HepG2 (cell line): Measurements from ENCODE around the gene IER5L. TPM values are rescaled to one million over a fixed set of nuclear protein-coding genes. Genes with fewer than 3 reads are reported as not detected.
A peak's percentile ranks its signal among the peaks of the same experiment; 100 is the strongest.

ENCODE experiments used
- ATF7-NPFF ChIP-seq: sonication (generic); formaldehyde crosslinking; IDR thresholded peaks from 2 replicates; pipeline ENCODE4 v1.8.1; 2023; ENCODE audit warnings: mild to moderate bottlenecking, low read depth, missing genetic modification reagents, moderate library complexity
- CREB1 ChIP-seq, 2 experiments: fragments of 450-650 bp in 1 of 2; IDR thresholded peaks; 2 replicates each; pipeline ENCODE4 v1.6.1; 2016 to 2017; ENCODE audit warnings: control low read depth in 1 of 2, mild to moderate bottlenecking in 1 of 2, missing compliant biosample characterization in 1 of 2, missing genetic modification characterization in 1 of 2
- EED ChIP-seq: sonication (generic); formaldehyde crosslinking; IDR thresholded peaks from 2 replicates; pipeline ENCODE4 v1.5.0; 2020; ENCODE audit warnings: mild to moderate bottlenecking, missing genetic modification reagents
- FOXC1 ChIP-seq: sonication (generic); formaldehyde crosslinking; IDR thresholded peaks from 2 replicates; pipeline ENCODE4 v1.8.0; 2022; ENCODE audit warnings: mild to moderate bottlenecking, missing genetic modification reagents, borderline replicate concordance
- FUBP1 ChIP-seq: sonication (generic); formaldehyde crosslinking; IDR thresholded peaks from 2 replicates; pipeline ENCODE4 v1.5.1; 2020; ENCODE audit warnings: missing genetic modification reagents, mild to moderate bottlenecking, borderline replicate concordance
- HMGXB4 ChIP-seq, 2 experiments: sonication (generic) in 1 of 2; formaldehyde crosslinking in 1 of 2; IDR thresholded peaks; 2 replicates each; pipeline versions ENCODE4 v1.4.0 to v1.6.1; 2018 to 2020; ENCODE audit warnings: missing genetic modification reagents in 2 of 2, borderline replicate concordance in 1 of 2, low read depth in 1 of 2, mild to moderate bottlenecking in 1 of 2, missing biosample characterization in 1 of 2
- MIER2 ChIP-seq: IDR thresholded peaks from 2 replicates; pipeline ENCODE4 v1.6.1; 2016; ENCODE audit warnings: missing biosample characterization, missing genetic modification reagents
- MLLT10 ChIP-seq: sonication (generic); formaldehyde crosslinking; IDR thresholded peaks from 2 replicates; pipeline ENCODE4 v1.4.0; 2020; ENCODE audit warnings: missing genetic modification reagents
- MXI1 ChIP-seq: IDR thresholded peaks from 3 replicates; pipeline ENCODE4 v1.6.1; 2012; ENCODE audit warnings: low read depth, low read length, inconsistent platforms, borderline replicate concordance
- POGZ ChIP-seq: sonication (generic); formaldehyde crosslinking; IDR thresholded peaks from 2 replicates; pipeline ENCODE4 v1.4.0; 2020; ENCODE audit warnings: mild to moderate bottlenecking, missing genetic modification reagents
- POLR2A ChIP-seq, 2 experiments: IDR thresholded peaks; 2 replicates each; pipeline ENCODE4 v1.6.1; 2011; ENCODE audit warnings: low read depth in 2 of 2, low read length in 2 of 2, mild to moderate bottlenecking in 1 of 2, moderate library complexity in 1 of 2; ENCODE audit not compliant: insufficient read depth in 1 of 2
- SMARCE1 ChIP-seq: fragments of 450-650 bp; IDR thresholded peaks from 2 replicates; pipeline ENCODE4 v1.6.1; 2017; ENCODE audit warnings: borderline replicate concordance
- SRF ChIP-seq: IDR thresholded peaks from 2 replicates; pipeline ENCODE4 v1.6.1; 2011; ENCODE audit warnings: mild to moderate bottlenecking, low read depth, low read length, moderate library complexity
- TRIM24 ChIP-seq: sonication (generic); formaldehyde crosslinking; IDR thresholded peaks from 2 replicates; pipeline ENCODE4 v1.8.0; 2022; ENCODE audit warnings: mild to moderate bottlenecking, missing genetic modification reagents
- ZBTB1 ChIP-seq: sonication (generic); formaldehyde crosslinking; IDR thresholded peaks from 2 replicates; pipeline ENCODE4 v1.4.0; 2020; ENCODE audit warnings: missing genetic modification reagents, borderline replicate concordance
- ZNF121 ChIP-seq: sonication (generic); formaldehyde crosslinking; IDR thresholded peaks from 2 replicates; pipeline ENCODE4 v1.5.0; 2020; ENCODE audit warnings: mild to moderate bottlenecking, missing genetic modification reagents
- ZNF343 ChIP-seq: sonication (generic); formaldehyde crosslinking; IDR thresholded peaks from 2 replicates; pipeline ENCODE4 v1.4.0; 2020; ENCODE audit warnings: mild to moderate bottlenecking, missing genetic modification reagents
- ZNF563 ChIP-seq: sonication (generic); formaldehyde crosslinking; IDR thresholded peaks from 2 replicates; pipeline ENCODE4 v1.8.0; 2022; ENCODE audit warnings: mild to moderate bottlenecking, moderate library complexity, missing genetic modification reagents
- ZNF567 ChIP-seq: sonication (generic); formaldehyde crosslinking; IDR thresholded peaks from 2 replicates; pipeline ENCODE4 v1.8.1; 2023; ENCODE audit warnings: mild to moderate bottlenecking, missing genetic modification reagents, borderline replicate concordance
- ZNF749 ChIP-seq: sonication (generic); formaldehyde crosslinking; IDR thresholded peaks from 2 replicates; pipeline ENCODE4 v1.8.0; 2022; ENCODE audit warnings: mild to moderate bottlenecking, missing genetic modification reagents, moderate library complexity, borderline replicate concordance
- ZNF788 ChIP-seq: sonication (generic); formaldehyde crosslinking; IDR thresholded peaks from 2 replicates; pipeline ENCODE4 v1.5.0; 2020; ENCODE audit warnings: mild to moderate bottlenecking, missing genetic modification reagents, borderline replicate concordance
- polyA plus RNA-seq, 8 experiments: library from polyadenylated mRNA; depleted of rRNA in 3 of 8; stranded (reverse) in 7 of 8; unstranded in 1 of 8; fragments of >200 nt; fragmentation: Illumina TruSeq in 4 of 8; extraction: Trizol in 4 of 8; gene quantifications; 2 replicates each; pipeline versions ENCODE4 v1.2.1 to v1.2.3, GENCODE V29; 2011 to 2016; ENCODE audit warnings: low read depth in 4 of 8, missing spikeins in 1 of 8, mixed read lengths in 1 of 8; ENCODE audit not compliant: insufficient read depth in 1 of 8
- total RNA-seq, 5 experiments: library from RNA; depleted of rRNA; stranded (reverse); fragments of >200 nt; fragmentation: Illumina TruSeq; extraction: Trizol; gene quantifications; 2 replicates each; pipeline ENCODE4 v1.2.3, GENCODE V29; 2016; ENCODE audit warnings: low read depth in 1 of 5
- TF ChIP-seq, protein P1 (sequence below): sonication (generic); formaldehyde crosslinking; IDR thresholded peaks from 2 replicates; pipeline ENCODE4 v1.4.0; 2020; ENCODE audit warnings: mild to moderate bottlenecking, low read depth, missing genetic modification reagents
- TF ChIP-seq, protein P2 (sequence below): fragments of 450-650 bp; IDR thresholded peaks from 2 replicates; pipeline ENCODE4 v1.6.1; 2017; ENCODE audit warnings: mild to moderate bottlenecking

Gene IER5L
- total and polyA plus RNA-seq, 2 of the 13 experiments (the other 11 are each of a cell fraction or from before 2014, with no cell fraction given): 1.8 to 3.3 TPM

DNA sequence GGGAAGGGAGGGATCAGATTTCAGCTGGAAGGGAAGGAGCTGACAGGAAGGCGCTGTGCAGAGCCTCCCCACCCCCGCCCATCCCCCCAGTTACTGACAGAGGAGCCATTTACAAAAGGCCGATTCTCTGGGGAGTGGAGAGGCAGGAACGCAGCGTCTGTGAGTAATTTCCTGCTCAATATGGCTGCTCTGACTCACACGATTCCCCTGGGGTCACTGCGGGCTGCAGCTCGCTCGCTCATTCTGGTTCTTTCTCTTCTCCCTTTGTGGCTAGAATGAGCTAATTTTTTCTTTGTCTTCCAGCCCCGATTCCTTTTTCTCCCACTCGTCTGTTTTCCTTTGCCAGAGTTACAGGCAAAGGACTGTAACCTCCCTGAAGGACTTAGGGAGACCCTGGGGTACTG is 38.1 kb downstream of the IER5L start (continued):
- TF ChIP-seq TRIM24 (CRISPR knock-in tag): no peak
- TF ChIP-seq MXI1: peak; percentile 53; the same call in 1 of the 3 replicates
- no peak for TF ChIP-seq POGZ (CRISPR knock-in tag)
- no peak for TF ChIP-seq ATF7-NPFF (CRISPR knock-in tag)
- TF ChIP-seq FUBP1 (CRISPR knock-in tag): no peak
- TF ChIP-seq ZNF121: no peak
- no peak for TF ChIP-seq ZNF343 (CRISPR knock-in tag)
- TF ChIP-seq, protein P1, sequence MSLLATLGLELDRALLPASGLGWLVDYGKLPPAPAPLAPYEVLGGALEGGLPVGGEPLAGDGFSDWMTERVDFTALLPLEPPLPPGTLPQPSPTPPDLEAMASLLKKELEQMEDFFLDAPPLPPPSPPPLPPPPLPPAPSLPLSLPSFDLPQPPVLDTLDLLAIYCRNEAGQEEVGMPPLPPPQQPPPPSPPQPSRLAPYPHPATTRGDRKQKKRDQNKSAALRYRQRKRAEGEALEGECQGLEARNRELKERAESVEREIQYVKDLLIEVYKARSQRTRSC (CRISPR knock-in tag): no peak
- TF ChIP-seq CREB1 (IDR thresholded peaks at IDR 0.05): no peak
- TF ChIP-seq CREB1 (CRISPR knock-in tag; IDR thresholded peaks at IDR 0.05): no peak
- TF ChIP-seq ZNF749 (CRISPR knock-in tag): no peak
- TF ChIP-seq ZNF567 (CRISPR knock-in tag): no peak
- no peak for TF ChIP-seq SMARCE1
- 0 out of 2 replicates have a peak, but pooled peaks have one; percentile 10 for TF ChIP-seq ZNF788
- TF ChIP-seq MLLT10 (CRISPR knock-in tag): no peak
- TF ChIP-seq ZNF563 (CRISPR knock-in tag): no peak
- TF ChIP-seq EED (CRISPR knock-in tag): no peak
- TF ChIP-seq, protein P2, sequence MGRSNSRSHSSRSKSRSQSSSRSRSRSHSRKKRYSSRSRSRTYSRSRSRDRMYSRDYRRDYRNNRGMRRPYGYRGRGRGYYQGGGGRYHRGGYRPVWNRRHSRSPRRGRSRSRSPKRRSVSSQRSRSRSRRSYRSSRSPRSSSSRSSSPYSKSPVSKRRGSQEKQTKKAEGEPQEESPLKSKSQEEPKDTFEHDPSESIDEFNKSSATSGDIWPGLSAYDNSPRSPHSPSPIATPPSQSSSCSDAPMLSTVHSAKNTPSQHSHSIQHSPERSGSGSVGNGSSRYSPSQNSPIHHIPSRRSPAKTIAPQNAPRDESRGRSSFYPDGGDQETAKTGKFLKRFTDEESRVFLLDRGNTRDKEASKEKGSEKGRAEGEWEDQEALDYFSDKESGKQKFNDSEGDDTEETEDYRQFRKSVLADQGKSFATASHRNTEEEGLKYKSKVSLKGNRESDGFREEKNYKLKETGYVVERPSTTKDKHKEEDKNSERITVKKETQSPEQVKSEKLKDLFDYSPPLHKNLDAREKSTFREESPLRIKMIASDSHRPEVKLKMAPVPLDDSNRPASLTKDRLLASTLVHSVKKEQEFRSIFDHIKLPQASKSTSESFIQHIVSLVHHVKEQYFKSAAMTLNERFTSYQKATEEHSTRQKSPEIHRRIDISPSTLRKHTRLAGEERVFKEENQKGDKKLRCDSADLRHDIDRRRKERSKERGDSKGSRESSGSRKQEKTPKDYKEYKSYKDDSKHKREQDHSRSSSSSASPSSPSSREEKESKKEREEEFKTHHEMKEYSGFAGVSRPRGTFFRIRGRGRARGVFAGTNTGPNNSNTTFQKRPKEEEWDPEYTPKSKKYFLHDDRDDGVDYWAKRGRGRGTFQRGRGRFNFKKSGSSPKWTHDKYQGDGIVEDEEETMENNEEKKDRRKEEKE: no peak
- TF ChIP-seq ZBTB1: no peak
- TF ChIP-seq SRF: peak; percentile 75
- no peak; a peak in 1 of 4 replicates for TF ChIP-seq HMGXB4 (CRISPR knock-in tag; IDR thresholded peaks at IDR 0.05; ENCODE audit: borderline replicate concordance in 1 of 2, low read depth in 1 of 2)
- TF ChIP-seq MIER2 (CRISPR knock-in tag): no peak
- peak; percentile 61; the same call in 1 of the 2 replicates for TF ChIP-seq FOXC1 (CRISPR knock-in tag)
- peak; percentile 75 to 78 for TF ChIP-seq POLR2A (IDR thresholded peaks at IDR 0.05; ENCODE audit: insufficient read depth in 1 of 2, low read depth in 2 of 2, low read length in 2 of 2)
